ENCODE data around the gene TEX29. TPM values are rescaled to one million over a fixed set of nuclear protein-coding genes. Genes with fewer than 3 reads are reported as not detected.

Gene TEX29
- total RNA-seq, 1 donor from 2014 or later: 0.97 TPM

DNA sequence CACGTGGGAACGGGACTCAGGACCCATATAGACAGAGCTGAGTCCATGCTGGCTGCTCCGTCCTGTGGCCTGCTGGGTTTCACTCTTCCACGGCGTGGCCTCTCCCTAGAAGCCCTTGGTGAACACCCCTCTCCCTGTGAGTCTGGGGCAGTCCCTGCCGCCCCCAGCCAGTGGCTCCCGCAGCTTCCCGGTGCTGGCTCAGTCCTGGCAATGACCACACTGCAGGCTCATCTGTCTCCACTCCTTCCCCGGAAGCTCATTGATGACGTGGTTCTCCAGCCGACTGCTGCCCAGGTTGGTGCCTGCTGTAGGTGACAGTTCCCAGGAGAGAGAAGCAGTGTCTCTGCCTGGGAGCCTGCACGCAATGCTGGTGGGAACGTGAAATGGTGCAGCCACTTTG, 2.1 kb upstream of the TEX29 start:
- intact Hi-C loops (cut with DNase I): no loop called here
- DNase-seq: no peak
- no peak overlapping the region for H3K4me3 ChIP-seq

DNA sequence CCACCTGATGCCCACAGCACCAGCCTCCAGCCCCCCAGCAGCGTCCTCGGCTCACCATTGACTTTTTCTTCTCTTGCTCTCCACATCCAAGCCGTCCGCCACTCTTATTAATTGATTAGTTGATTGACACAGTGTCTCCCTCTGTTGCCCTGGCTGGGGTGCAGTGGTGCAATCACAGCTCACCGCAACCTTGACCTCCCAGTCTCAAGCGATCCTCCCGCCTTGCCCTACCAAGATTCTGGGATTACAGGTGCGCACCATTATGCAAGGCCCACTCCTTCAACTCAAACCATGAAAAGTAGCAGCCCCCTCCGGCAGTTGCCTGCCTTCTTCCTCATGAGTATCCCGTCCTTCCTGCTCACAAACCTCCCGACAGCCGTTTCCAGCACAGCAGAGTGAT, 921 bp upstream of the TEX29 start:
- TF ChIP-seq, protein P1, sequence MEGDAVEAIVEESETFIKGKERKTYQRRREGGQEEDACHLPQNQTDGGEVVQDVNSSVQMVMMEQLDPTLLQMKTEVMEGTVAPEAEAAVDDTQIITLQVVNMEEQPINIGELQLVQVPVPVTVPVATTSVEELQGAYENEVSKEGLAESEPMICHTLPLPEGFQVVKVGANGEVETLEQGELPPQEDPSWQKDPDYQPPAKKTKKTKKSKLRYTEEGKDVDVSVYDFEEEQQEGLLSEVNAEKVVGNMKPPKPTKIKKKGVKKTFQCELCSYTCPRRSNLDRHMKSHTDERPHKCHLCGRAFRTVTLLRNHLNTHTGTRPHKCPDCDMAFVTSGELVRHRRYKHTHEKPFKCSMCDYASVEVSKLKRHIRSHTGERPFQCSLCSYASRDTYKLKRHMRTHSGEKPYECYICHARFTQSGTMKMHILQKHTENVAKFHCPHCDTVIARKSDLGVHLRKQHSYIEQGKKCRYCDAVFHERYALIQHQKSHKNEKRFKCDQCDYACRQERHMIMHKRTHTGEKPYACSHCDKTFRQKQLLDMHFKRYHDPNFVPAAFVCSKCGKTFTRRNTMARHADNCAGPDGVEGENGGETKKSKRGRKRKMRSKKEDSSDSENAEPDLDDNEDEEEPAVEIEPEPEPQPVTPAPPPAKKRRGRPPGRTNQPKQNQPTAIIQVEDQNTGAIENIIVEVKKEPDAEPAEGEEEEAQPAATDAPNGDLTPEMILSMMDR (IDR thresholded peaks at IDR 0.05): no peak
- H3K27ac ChIP-seq: no peak overlapping the region
- H3K27me3 ChIP-seq (ENCODE audit: low read depth): no peaks in the 10 kb centered on the region
- no peaks in the 10 kb centered on the region for H3K4me1 ChIP-seq
- no peak for ATAC-seq
- DNase-seq: no peak
- no peaks in the 10 kb centered on the region for H3K9me3 ChIP-seq
- intact Hi-C loops (cut with DNase I): no loop called here
- H3K36me3 ChIP-seq: peaks cover 8% of the 10 kb centered on the region
- no peak overlapping the region for H3K4me3 ChIP-seq

More for the DNA sequence above, 2.1 kb upstream of the TEX29 start:
- H3K27me3 ChIP-seq (ENCODE audit: low read depth): no peaks in the 10 kb centered on the region
- no peaks in the 10 kb centered on the region for H3K4me1 ChIP-seq
- no peak overlapping the region for H3K27ac ChIP-seq
- peaks cover 8% of the 10 kb centered on the region for H3K36me3 ChIP-seq
- H3K9me3 ChIP-seq: no peaks in the 10 kb centered on the region
- ATAC-seq: no peak
- TF ChIP-seq, protein P1 (IDR thresholded peaks at IDR 0.05): no peak

- no peak for ATAC-seq
- Histone ChIP-seq H3K4me3 (no peak overlapping the region), H3K27ac (no peak overlapping the region), H3K9me3 (no peaks in the 10 kb centered on the region), H3K27me3 (ENCODE audit: low read depth) (no peaks in the 10 kb centered on the region), H3K4me1 (no peaks in the 10 kb centered on the region), H3K36me3 (no peaks in the 10 kb centered on the region)
- intact Hi-C loops (cut with DNase I): no loop called here
- DNase-seq: no peak
- TF ChIP-seq, protein P1 (IDR thresholded peaks at IDR 0.05): no peak
Observed at GRCh38 chr13:111322001-111322915, 1.8 kb downstream of the TEX29 start.

DNA sequence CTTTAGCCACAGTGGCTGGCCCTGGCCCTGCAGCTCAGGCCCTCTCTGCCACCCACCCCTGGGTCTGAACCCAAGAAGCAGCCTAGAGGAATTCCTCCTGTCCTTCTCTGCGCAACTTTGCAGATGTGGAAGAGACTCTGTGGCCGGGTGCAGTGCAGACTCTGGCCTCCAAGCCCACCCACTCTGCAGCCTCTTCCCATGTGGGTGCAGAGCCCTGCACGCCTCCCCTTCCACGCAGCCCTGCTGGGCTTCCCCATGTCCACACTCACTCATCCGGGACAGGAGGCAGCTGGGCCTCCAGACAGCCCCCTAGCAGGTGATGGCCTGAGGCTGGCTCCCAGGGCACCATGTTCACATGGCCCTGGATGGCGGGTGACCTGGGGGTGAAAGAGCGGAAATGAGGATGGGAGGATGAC, 2.5 kb downstream of the TEX29 start:
- no peaks in the 10 kb centered on the region for H3K9me3 ChIP-seq
- H3K4me3 ChIP-seq: no peak overlapping the region
- intact Hi-C loops (cut with DNase I): no loop called here
- ATAC-seq (no peak), DNase-seq (no peak)
- no peaks in the 10 kb centered on the region for H3K4me1 ChIP-seq
- no peaks in the 10 kb centered on the region for H3K27me3 ChIP-seq (ENCODE audit: low read depth)
- TF ChIP-seq, protein P1 (IDR thresholded peaks at IDR 0.05): no peak
- no peak overlapping the region for H3K27ac ChIP-seq
- no peaks in the 10 kb centered on the region for H3K36me3 ChIP-seq

GRCh38 chr13:111323549-111323948, 3.1 kb downstream of the TEX29 start:
- no peaks in the 10 kb centered on the region for H3K4me1 ChIP-seq
- TF ChIP-seq, protein P1 (IDR thresholded peaks at IDR 0.05): no peak
- H3K36me3 ChIP-seq: no peaks in the 10 kb centered on the region
- H3K27me3 ChIP-seq (ENCODE audit: low read depth): no peaks in the 10 kb centered on the region
- no peak overlapping the region for H3K4me3 ChIP-seq
- no peaks in the 10 kb centered on the region for H3K9me3 ChIP-seq
- H3K27ac ChIP-seq: no peak overlapping the region
- ATAC-seq (no peak), DNase-seq (no peak)
- intact Hi-C loops (cut with DNase I): no loop called here
